NCI-H69 (cell line): ENCODE measurements around the gene DYRK1A.

ENCODE experiments used
- DNase-seq: peaks from one replicate; lab custom pipeline; 2025; lab: John Stamatoyannopoulos, UW

Gene DYRK1A

DNA sequence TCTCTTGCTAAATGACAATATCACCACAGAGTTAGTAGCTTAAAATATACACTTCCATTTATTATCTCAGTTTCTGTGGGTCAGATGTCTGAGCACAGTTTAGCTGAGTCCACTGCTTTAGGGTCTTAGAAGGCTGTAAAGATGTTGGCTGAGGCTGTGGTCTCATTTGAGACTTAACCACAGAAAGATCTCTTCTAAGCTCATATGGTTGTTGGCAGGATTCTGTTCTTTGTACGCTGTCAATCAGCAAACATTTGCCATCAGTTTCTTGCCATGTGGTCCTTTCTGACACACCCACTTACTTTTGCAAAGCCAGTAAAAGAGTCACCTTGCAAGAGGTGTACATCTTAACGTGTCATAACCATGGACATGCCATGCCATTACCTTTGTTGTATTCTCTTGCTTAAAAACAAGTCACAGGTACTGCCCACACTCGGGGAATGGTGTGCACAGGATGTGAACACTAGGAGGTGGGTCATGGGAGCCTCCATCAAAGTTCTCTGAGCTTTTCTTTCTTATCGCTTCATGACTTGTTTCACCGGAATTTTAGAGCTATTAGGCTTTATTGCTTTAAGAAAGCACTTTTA lies 18.7 kb downstream of the DYRK1A start:
- no peak for DNase-seq

DNA sequence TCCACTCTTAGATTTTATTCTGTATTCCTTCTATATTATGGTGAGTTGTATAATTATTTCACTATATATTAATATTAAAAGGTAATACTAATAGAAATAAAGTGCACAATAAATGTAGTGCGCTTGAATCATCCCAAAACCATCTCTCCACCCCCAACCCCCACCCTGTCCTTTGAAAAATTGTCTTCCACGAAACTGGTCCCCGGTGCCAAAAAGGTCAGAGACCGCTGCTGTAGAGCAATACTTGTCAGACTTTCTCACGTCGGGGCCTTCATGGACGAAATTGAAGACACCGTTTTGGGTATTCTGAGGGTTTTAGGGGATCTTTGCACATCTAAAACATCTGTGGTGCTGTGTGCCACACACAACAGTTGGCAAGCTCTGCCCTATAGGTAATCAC lies 19.6 kb downstream of the DYRK1A start:
- DNase-seq = no peak

DNA sequence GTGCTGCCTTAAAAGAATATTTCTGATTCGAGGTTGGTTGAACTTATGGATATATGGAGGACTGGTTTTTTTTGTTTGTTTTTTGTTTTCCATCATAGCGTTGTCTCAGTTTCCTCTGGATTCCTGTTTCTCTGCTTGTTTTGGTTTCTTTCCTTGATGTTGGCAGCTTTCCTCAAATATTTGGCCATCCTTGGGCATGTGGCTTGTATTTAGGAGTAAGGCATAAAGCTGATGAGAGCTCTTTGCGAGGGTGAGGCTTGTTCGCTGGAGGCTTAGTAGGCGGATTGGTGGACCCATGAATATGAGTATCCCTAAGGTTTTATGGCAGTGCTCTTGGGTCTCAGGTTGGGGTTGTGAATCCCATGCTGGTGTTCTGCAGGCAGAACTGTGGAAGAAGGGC lies 22.9 kb downstream of the DYRK1A start:
- DNase-seq = no peak

DNA sequence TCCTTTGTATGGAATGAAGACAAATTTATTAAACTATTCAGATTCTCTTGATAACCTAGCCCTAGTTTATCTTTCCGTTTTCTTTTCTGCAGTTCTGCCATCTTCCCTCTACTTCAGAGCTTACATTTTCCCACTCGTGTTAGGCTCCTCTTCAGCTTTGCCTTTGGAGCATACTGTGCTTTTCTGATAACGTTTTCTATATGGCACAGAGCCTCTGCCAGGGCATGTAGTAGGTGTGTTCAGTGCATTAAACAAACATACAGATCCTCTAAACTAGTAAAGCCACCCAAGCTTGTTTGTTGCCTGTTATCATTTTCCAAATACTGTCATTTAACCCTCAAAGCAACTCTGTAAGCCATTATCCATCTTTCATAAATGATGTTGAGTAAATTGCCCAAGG lies 25.1 kb downstream of the DYRK1A start:
- DNase-seq = no peak

DNA sequence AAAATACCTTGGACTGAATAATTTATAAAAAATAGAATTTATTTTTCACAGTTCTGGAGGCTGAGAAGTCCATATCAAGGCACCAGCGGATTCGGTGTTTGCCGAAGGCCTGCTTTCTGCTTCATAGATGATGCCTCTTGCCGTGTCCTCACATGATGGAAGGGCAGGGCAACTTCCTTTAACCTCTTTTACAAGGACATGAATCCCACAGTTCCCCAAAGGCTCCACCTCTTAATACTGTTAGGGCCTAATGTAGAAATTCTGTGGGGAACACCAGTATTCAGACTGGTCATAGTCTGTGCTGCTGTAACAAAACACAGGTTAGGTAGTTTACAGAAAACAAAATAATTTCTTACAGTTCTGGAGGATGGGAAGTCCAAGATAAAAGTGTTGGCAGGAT lies 25.9 kb downstream of the DYRK1A start:
- DNase-seq = no peak

DNA sequence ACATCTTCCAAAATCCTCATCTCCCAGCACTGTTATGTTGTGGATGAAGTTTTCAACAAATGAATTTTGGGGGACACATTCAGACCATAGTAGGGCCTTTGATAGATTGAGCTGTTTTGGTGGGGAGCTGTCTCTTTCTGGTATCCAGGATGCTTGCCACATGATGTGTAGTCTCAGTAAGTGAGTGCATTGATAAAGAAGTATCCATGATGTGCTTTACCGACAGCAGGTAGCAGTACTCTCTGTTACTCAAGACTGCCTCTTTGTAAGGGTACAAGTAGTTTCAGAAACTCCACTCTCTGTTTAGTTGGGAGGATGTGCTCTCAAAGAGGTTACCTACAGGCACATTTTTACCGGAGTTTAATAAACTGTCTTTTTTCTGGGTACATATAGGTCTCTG lies 26.5 kb downstream of the DYRK1A start:
- DNase-seq = no peak

DNA sequence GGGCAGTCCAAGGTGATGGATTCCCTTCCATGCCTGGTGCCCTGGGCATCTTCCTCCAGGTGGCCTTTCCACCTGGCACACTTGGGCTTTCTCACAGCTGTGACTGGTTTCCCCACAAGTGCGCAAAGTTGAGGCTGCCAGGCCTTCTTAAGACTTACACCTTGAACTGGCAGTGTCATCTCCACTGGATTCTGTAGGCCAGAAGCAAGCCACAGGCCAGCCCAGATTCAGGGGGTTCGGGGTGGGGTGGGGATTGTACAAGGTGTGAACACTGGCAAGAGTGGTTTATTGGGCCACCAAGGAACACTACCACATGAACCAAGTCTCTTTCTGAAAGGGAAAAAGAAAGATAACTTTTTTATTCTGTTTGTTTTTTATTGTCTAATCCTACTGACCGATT lies 27.2 kb downstream of the DYRK1A start:
- no peak for DNase-seq

DNA sequence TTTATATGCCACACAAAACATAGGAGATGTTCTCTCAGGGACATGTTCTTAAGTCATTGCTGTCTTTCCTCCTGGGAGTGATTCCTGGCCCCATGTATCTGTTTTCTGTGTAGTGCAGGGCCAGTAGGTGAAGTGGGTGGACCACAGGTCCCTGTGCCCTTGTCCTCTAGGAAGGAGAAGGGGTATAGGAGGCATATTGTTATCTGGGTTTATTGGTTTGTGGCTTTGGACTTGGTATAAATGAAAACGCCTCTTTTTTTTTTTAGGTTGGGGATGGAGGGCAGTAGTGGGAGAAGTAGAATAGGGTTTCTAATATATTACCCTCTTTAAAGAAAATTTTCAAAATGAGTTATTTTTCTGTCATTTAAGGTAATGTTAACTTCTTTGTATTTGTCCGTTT lies 29.4 kb downstream of the DYRK1A start:
- no peak for DNase-seq

DNA sequence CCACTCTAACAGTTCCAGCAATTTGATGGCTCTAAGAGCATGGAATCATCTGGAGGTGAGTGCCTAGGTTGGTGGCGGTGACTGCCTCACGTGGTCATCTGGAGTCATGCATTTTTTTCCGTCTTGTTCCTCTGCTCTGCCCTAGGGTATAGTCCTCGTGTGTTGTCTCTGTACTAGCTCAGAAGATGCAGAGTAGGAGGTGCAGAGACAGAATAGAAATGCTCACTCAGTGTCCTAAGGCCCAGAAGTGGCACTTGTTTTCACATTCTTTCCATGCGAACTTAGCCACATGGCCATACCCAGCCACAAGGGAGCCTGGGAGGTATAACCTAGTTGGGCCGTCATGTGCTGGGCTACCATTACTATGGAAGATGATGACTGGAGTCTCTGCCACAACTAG lies 30.3 kb downstream of the DYRK1A start:
- DNase-seq = no peak

DNA sequence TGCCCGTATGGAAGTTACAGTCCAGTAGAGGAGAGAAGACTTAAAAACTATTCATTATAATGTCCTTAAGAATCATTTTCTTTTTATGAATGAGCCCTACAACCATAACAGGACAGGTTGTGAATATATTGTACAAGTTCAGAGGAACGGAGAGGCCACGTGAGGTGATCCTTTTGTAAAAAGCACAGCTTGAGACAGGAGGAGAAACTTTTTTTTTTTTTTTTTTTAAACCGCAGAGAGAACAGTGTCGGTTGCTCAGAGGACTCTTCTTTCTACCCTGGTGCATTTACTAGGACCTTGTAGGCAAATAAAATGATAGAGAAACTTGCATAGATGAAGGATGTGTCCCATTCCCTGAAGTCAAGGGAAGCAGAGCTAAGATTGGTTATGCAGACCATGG lies 32.1 kb downstream of the DYRK1A start:
- no peak for DNase-seq

DNA sequence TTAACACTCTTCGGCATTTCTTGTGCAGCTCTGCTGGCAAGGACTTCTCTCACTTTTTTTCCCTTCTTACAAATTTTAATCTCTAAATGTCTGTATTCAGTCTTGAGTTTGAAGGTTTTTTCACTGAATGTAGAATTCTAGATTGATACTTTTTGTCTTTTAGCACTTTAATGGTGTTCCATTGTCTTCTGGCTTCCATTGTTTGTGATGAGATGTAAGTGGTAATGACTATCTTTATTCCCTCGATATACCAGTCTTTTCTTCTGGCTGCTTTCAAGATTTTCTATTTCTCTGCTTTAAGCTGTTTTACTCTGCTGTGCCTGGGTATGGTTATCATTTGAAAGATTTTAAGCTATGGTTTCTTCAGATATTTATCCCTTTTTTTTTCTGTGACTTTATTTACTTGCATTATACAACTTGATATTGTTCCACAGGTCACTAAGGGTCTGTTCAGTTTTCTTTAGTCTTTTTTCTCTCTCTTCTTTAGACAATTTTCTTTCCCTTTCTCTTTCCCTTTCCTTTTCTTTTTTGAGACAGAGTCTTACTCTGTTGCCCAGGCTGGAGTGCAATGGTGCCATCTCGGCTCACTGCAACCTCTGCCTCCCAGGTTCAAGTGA lies 35.8 kb downstream of the DYRK1A start:
- DNase-seq = no peak

DNA sequence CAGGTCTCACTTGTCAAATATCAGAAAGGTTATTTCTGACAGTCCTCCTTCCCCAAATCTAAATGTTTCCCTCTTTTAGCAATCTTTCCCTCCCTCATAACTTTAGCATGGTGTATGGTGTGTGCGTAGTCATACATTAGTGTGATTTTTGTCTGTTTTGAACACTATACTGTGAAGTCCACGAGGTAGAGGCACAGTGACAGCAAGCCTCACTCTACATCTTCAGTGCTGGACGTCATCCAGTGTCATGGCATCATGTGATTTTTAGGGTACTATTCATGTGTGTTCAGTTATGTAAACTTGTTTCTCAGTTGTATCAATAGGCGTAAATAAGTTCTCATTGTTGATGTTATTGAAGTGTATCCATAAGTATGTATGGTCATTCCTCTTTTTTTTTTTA lies 39.1 kb downstream of the DYRK1A start:
- DNase-seq = no peak

DNA sequence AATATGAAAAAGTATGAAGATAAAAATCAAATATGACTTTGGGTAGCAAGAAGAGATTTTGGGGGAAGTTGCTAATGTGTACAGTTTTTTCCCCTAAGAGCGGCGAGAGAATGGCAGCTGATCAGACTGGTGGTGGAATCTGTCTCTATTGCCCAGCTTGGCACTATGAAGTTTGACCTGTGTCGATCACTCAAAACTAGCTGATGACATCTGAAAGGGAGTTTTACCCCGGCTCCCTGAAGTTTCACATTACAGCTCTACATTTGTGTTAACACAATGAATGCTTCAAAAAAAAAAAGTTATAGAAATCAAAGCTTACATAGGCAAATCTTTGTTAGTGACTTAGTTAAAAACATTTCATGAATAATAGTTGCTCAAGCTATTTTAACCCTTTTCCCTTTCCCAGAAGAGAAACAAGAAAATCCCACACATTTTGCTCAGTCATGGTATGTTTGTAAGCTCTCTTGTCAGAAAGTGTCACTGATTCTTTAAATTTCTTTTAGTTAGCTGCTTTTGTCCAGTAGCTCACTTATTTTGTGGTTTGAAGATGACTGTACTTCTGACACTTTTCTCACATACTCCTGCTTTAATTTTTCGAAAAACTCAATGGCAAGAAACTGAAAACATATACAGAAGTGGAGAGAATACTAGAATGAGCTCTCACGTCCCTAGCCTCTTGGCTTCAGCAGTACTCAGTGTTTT lies 41.3 kb downstream of the DYRK1A start:
- DNase-seq = no peak

DNA sequence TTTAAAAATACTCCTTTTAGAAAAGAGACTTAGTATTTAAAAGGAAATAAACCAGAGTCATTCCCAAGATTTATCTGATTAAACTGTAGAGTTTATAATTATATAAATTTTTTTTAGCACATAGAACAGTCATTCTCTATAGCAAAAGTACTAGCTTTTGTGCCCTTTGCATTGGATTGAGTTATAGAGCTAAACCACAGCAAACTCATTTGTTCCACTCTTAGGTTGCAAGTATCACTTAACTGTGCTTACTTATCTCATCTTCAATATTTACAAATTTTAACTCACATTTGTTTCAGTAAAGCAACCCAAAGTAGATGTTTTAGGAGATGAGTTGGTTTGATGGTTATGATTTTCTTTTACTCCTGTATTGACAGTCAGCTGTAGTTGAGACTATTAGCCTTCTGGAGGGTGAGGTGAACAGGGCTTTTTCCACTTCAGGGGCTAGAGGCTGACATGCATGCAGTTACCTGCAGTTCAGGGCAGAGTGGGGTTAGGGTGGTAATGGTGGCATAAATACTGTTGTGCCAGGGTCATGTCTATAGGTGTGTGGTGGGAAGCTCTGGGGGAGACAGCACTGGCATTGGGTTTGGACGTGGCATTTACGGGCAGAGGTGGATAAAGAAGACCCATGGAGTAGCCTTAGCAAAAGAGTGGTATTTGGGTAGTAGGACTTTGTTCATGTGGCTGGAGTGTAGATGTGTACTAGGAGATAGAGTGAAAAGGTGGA lies 42.1 kb downstream of the DYRK1A start:
- DNase-seq = no peak

DNA sequence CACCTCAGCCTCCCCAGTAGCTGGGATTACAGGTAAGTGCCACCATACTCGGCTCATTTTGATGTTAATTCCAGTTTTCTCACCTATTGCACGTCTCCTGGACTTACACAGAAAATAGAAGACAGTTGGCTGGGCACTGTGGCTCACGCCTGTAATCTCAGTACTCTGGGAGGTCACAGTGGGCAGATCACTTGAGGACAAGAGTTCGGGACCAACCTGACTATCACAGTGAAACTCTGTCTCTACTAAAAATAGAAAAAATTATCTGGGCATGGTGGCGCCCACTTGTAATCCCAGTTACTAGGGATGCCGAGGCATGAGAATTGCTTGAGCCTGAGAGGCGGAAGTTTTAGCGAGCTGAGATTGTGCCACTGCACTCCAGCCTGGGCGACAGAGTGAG lies 44.1 kb downstream of the DYRK1A start:
- no peak for DNase-seq

DNA sequence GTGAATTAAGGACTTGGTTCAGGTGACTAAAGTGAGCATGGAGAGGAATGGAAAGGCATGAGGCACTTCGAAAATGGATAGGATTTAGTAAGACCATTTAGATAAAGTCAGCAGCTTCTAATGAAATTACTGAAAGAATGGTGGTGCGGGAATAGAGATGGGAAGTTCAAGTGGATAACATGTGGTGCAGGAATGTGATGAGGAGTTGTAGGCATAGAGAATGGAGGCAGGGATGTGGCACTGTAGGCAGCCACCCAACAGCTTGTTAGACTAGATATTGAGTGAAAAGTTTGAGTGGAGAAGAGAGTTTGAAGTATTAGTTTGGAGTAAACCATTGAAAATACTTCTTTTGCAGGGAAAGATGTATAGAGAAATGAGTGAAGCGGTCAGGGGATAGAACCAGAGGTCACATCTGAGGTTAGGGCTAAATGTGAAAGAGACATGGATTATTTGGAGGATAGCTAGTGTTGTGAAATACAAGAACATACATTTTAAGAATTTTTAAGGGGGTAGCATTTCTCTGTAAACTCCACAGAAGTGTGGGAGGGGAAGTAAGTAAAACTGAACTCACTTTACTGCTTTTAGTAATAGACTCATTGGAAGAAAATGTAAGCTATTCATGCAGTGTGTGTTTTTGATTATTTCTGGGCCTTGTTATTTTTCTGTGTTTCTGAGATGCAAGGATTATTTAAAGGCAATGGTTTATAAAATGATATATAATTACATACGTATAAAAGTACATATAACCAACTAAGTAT lies 46.2 kb downstream of the DYRK1A start:
- DNase-seq = no peak

DNA sequence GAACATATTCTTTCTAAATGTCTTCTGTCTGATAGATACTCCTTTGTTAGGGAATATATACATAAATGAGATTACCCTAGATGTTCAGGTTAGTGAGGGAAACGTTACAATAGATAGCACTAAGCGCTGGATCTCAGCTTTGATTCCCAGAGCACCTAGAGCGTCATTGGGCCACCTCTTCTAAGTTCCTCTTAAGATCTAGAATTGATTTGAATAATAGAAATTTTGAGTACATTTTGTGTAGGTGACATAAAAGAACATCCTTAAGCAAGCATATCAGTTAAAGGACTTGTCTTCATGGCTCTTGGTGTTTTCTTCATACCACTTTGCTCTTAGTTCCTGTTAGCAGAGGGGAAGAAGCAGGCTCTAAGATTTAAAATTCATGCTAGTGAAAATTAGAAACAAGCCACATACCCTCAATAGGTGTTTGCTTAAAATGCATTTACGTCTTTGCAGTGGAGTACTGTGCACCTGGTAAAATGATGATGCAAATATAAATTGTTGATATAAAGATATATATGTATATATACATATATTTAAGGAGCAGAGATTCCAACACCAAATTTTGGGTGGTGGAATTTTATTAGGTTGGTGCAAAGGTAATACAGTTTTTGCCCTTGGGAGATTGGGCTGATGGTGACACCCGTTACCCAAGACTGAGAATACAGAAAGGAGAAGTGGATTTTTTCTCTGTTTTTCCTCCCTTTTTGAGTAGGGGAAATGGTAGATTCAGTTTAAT lies 47.1 kb downstream of the DYRK1A start:
- no peak for DNase-seq

DNA sequence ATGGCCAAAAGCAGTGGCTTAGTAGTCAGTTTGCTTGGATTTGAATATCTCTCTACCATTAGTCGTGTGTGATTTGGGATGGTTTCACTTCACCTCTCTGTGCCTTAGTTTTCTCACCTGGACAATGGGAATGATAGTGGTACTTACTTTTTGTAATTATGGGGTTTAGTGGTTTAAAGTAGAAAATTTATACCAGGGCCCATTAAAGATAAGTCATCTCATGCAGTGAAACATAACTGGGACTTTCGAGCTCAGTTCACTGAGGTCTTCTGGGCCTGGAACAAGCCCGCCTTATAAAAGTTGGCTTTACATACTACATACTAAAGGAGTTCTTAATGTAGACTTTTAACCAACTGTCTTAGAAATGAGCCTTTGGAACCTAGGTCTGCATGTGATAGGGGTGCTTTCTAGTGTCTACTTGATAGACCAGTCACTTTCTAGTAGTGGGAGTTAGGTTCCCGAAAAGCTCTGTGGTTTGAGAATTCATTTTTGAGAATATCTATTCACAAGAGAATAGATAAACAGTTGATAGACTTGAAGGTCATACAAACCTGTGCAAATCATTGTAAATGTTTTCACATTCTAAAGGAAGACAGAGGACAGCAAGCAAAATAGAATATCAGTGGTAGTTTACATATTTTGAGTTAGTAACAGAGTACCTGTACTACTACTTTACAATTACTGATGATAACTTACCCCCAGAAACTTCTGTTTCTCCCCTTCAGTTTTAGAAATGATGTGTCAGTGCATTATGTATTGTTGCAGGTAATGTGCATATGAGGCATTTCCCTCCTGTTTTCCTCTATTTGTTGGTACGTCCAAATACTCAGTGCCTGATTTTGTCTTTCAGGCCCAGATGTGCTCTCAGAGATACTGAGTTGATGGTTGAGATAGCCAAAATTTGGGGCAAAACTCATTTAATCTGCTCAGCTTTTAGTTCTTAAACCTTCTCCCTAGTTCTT lies 48.0 kb downstream of the DYRK1A start:
- no peak for DNase-seq

DNA sequence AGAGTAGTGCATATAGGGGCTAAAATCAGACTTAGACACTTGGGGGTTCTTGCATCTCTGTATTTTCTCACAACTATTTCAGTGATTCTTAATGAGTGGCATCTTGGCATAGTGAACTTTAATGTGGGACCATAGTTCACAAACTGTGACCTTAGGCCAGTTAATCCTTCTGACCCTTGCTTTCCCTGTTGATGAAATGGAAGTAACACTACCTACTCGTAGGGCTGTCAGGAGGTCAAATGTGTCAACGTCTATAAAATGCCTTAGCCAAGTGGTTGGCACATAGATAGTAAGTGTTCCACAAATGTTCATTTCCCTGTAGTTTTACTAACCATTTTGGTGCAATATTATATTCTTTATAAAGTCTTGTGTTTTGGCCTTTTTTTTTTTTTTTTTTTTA lies 49.4 kb downstream of the DYRK1A start:
- no peak for DNase-seq

DNA sequence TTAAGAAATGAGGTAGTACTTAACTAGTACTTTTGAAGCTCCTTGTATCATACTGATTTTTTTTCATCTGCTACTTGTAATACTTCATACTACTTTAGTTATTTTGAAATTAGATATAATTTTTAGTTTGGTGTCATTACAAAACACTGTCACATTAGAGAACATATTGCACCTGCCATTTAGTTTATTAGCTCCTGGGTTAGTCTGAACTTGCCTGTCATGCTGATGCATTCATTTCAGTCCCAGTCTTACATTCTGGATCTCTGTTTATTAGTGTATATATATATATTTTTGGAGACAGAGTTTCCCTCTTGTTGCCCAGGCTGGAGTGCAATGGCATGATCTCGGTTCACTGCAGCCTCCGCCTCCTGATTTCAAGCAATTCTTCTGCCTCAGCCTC lies 50.3 kb downstream of the DYRK1A start:
- no peak for DNase-seq
